Measurements from ENCODE around the gene PPP1CB.
"Not testable (repeated sequence)": the region's sequence is repeated elsewhere in the genome, so short reads cannot be mapped to it uniquely, and the experiment has no call there.

The PPP1CB gene

GRCh38 chr2:28780496-28780895 is 28.9 kb downstream of the PPP1CB start:
- no peak for DNase-seq

GRCh38 chr2:28782423-28782822 is 30.8 kb downstream of the PPP1CB start:
- no peak for DNase-seq

DNA sequence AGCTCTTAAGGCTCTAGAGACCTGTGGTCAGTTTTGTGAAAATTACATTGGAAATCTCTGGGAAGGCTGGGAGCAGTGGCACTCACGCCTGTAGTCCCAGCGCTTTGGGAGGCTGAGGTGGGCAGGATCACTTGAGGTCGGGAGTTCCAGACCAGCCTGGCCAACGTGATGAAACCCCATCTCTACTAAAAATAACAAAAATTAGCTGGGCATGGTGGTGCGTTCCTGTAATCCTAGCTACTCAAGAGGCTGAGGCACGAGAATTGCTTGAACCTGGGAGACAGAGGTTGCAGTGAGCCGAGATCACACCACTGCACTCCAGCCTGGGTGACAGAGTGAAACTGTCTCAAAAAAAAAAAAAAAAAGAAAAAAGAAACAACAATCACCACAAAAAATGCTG is 32.9 kb downstream of the PPP1CB start:
- not testable (repeated sequence) for DNase-seq

DNA sequence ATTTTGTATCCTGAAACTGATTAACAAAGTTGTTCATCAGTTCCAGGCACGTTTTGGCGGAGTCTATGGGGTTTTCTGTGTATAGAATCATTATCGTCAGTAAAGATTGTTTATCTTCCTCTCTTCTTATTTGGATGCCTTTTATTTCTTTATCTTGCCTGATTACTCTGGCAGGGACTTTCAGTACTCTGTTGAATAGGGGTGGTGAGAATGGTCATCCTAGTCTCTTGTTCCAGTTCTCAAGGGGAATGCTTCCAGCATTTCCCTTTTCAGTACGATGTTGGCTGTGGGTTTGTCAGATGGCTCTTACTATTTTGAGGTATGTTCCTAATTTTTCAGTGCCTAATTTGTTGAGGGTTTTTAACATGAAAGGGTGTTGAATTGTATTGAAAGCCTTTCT is 45.0 kb downstream of the PPP1CB start:
- DNase-seq, result no peak

- no peak for DNase-seq
These were observed 50.1 kb downstream of the PPP1CB start for GRCh38 chr2:28801726-28802125.

GRCh38 chr2:28802975-28803429 is 51.4 kb downstream of the PPP1CB start:
- DNase-seq, result no peak

GRCh38 chr2:28809927-28810326 is 58.3 kb downstream of the PPP1CB start:
- no peak for DNase-seq

GRCh38 chr2:28810384-28811285 is 59.0 kb downstream of the PPP1CB start, which contains the start of gene SPDYA:
Gene SPDYA, plus strand, starts transcription at chr2:28810834. Its CDS starts 5,181 bp downstream, at chr2:28816015.
- no peak for DNase-seq

GRCh38 chr2:28818053-28818452 is 66.4 kb downstream of the PPP1CB start:
- no peak for DNase-seq

GRCh38 chr2:28821295-28821958 is 69.8 kb downstream of the PPP1CB start:
- DNase-seq, result peak; percentile 47

- DNase-seq, result no peak
These were observed 70.4 kb downstream of the PPP1CB start for GRCh38 chr2:28822036-28822435.

GRCh38 chr2:28824207-28824606 is 72.6 kb downstream of the PPP1CB start:
- no peak for DNase-seq

GRCh38 chr2:28824870-28825269 is 73.2 kb downstream of the PPP1CB start:
- DNase-seq, result no peak

- DNase-seq, result no peak
These were observed 76.8 kb downstream of the PPP1CB start for GRCh38 chr2:28828382-28828781.

DNA sequence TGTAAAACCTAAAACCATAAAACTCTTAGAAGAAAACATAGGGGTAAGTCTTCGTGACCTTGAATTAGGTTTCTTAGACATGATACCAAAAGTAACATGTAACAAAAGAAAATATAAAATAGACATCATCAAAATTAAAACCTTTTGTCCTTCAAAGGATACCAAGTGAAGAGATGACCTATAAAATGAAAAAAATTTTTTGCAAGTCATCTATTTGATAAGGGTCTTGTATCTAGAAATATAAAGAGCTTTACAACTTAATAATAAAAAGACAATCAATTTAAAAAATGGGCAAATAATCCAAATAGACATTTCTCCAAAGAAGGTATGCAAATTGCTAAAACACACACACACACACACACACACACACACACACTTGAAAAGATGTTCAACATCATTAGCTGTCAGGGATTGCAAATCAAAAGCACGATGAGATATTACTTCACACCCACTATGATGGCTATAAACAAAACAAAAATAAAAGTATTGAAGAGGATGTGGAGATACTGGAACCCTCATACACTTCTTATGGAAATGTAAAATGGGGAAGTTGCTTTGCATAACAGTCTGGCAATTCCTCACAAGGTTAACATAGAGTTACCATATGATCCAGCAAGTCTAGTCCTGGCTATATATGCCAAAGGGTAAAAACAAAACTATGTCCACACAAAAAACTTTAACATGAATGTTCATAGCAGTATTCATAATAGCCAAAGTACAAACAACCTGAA is 82.3 kb downstream of the PPP1CB start:
- DNase-seq, result no peak

GRCh38 chr2:28835781-28836180 is 84.2 kb downstream of the PPP1CB start:
- DNase-seq, result no peak

DNA sequence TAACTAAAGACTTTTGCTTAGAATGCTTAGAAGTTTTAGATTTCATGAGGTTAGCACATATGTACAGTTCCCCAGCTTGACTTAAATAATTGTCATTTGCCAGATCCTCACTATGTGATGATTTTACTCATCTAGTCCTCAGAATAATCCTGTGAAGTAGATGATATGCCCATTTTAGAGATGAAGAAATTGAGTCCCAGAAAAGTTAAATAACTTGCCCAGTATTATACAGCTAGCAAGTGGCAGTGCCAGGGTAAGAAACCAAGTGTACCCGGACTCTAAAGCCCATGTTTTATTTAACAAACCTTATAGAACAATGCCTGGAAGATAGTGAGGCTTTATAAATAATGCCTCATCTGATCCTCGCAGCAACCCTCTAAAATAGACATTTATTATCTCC is 87.3 kb downstream of the PPP1CB start:
- no peak for DNase-seq

DNA sequence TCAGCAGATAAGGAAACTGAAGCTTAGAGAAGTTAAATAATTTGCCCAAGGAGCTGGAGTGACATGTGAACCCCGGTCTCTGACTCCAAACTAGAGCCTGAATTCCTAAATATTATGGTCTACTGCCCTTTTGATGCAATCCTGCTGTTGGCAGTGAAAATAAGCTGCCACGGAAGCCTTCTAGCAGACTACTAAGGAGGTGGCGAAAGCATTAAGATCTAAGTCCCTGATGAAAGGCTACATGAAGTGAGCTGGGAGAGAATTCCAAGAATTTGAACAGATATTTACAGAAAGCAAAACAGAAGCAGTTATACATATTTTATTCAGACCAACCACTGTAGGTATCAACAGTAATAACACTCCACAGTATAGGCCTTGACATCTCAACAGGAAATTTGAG is 90.4 kb downstream of the PPP1CB start:
- no peak for DNase-seq
